WTC11 (cell line): ENCODE measurements around the gene INHBB. TPM values are rescaled to one million over a fixed set of nuclear protein-coding genes. Genes with fewer than 3 reads are reported as not detected.

ENCODE experiments used
- ATAC-seq: fragments of 200-7000 bp; cut with Tn5 transposase; 2 replicates; pipeline ENCODE4 v1.10.0; 2021; ENCODE audit warnings: mild to moderate bottlenecking, moderate library complexity
- CTCF ChIA-PET: fragments of 300-600 bp; sonication (Branson Sonifier 250); formaldehyde crosslinking; loops from one replicate; lab custom pipeline; 2021; ENCODE audit warnings: antibody characterized with exemption; lab: Charles Lee
- POLR2A ChIA-PET: fragments of 350-600 bp; sonication (Branson Sonifier 250); formaldehyde crosslinking; loops from one replicate; lab custom pipeline; 2021; ENCODE audit warnings: antibody characterized with exemption; lab: Charles Lee
- DNase-seq: peaks from one replicate; pipeline ENCODE4 v3.0.0; 2021; ENCODE audit warnings: low spot score
- H3K27ac Mint-ChIP-seq: 2 replicates; pipeline ENCODE4 v1.8.0; 2021; ENCODE audit warnings: mixed read lengths
- H3K27me3 Mint-ChIP-seq: 2 replicates; pipeline ENCODE4 v1.8.0; 2021; ENCODE audit warnings: low read depth, mild to moderate bottlenecking, moderate library complexity, mixed read lengths
- H3K36me3 Mint-ChIP-seq: 2 replicates; pipeline ENCODE4 v1.8.0; 2021; ENCODE audit warnings: mixed read lengths
- H3K4me1 Mint-ChIP-seq: 2 replicates; pipeline ENCODE4 v1.8.0; 2022; ENCODE audit warnings: mixed read lengths
- H3K4me3 Mint-ChIP-seq: 2 replicates; pipeline ENCODE4 v1.8.0; 2021; ENCODE audit warnings: mild to moderate bottlenecking, moderate library complexity, mixed read lengths
- H3K9me3 Mint-ChIP-seq: 2 replicates; pipeline ENCODE4 v1.8.0; 2021; ENCODE audit warnings: mixed read lengths
- FOXJ3 ChIP-seq: sonication (generic); formaldehyde crosslinking; IDR thresholded peaks from 2 replicates; pipeline ENCODE4 v1.9.0; 2021; ENCODE audit warnings: missing genetic modification reagents, mild to moderate bottlenecking, borderline replicate concordance
- NR2C2 ChIP-seq: sonication (generic); formaldehyde crosslinking; IDR thresholded peaks from 2 replicates; pipeline ENCODE4 v1.8.0; 2022; ENCODE audit warnings: mild to moderate bottlenecking, missing genetic modification reagents
- SMAD4 ChIP-seq: sonication (generic); formaldehyde crosslinking; IDR thresholded peaks from 2 replicates; pipeline ENCODE4 v1.8.0; 2022; ENCODE audit warnings: mild to moderate bottlenecking, missing genetic modification reagents
- ZNF219 ChIP-seq: sonication (generic); formaldehyde crosslinking; IDR thresholded peaks from 2 replicates; pipeline ENCODE4 v1.8.0; 2023; ENCODE audit warnings: missing genetic modification reagents, mild to moderate bottlenecking, borderline replicate concordance
- total RNA-seq: library from RNA; stranded (reverse); gene quantifications from 3 replicates; pipeline ENCODE4 v1.2.3, GENCODE V29; 2021
- TF ChIP-seq, protein P1 (sequence below): sonication (generic); formaldehyde crosslinking; IDR thresholded peaks from 2 replicates; pipeline ENCODE4 v1.8.0; 2023; ENCODE audit warnings: missing genetic modification reagents, mild to moderate bottlenecking, borderline replicate concordance
- TF ChIP-seq, protein P2 (sequence below): sonication (generic); formaldehyde crosslinking; IDR thresholded peaks from 2 replicates; pipeline ENCODE4 v1.8.1; 2023; ENCODE audit warnings: mild to moderate bottlenecking, moderate library complexity, missing genetic modification reagents
- TF ChIP-seq, protein P3 (sequence below): fragments of 250-450 bp; sonication (Bioruptor Pico); IDR thresholded peaks from 2 replicates; pipeline ENCODE4 v1.9.0; 2021; ENCODE audit warnings: mild to moderate bottlenecking, borderline replicate concordance
- TF ChIP-seq, protein P4 (sequence below): sonication (generic); formaldehyde crosslinking; IDR thresholded peaks from 2 replicates; pipeline ENCODE4 v1.8.0; 2022; ENCODE audit warnings: mild to moderate bottlenecking, missing genetic modification reagents
- TF ChIP-seq, protein P5 (sequence below): sonication (generic); formaldehyde crosslinking; IDR thresholded peaks from 2 replicates; pipeline ENCODE4 v1.8.0; 2022; ENCODE audit warnings: mild to moderate bottlenecking, missing genetic modification reagents
- TF ChIP-seq, protein P6 (sequence below): sonication (generic); formaldehyde crosslinking; IDR thresholded peaks from 2 replicates; pipeline ENCODE4 v1.8.1; 2023; ENCODE audit warnings: mild to moderate bottlenecking, missing genetic modification reagents
- TF ChIP-seq, protein P7 (sequence below): sonication (generic); formaldehyde crosslinking; IDR thresholded peaks from 2 replicates; pipeline ENCODE4 v1.8.0; 2022; ENCODE audit warnings: missing genetic modification reagents
- TF ChIP-seq, protein P8 (sequence below): sonication (generic); formaldehyde crosslinking; IDR thresholded peaks from 2 replicates; pipeline ENCODE4 v1.8.0; 2022; ENCODE audit warnings: mild to moderate bottlenecking, missing genetic modification reagents
- TF ChIP-seq, protein P9 (sequence below): sonication (generic); formaldehyde crosslinking; conservative IDR thresholded peaks from 2 replicates; pipeline ENCODE4 v1.8.1; 2022; ENCODE audit warnings: mild to moderate bottlenecking, missing genetic modification reagents

The INHBB gene
- total RNA-seq, 1 experiment from 2014 or later: 0.26 TPM

DNA sequence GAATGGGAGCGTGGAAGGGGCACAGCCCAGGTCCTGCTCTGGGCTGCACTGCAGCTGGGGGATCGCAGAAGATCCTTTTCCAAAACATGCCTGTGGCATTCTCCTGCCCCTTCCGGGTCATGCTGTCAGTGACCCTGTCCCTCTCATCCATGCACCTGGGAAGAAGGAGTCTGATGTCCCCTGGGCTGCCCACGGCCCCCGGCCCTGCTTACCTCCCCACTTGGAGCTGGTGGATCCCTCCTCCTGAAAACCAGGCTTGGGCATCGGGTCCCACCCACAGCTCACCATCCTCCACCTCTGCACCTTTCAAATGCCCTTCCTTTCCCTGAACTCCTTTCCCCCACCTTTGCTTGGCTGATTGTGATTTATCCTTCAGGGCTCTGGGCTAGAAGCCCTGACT lies 11.8 kb downstream of the INHBB start:
- ChIA-PET POLR2A (no interaction called here), CTCF (interaction anchor here (1.1 to 2.5 kb wide), 6 partner anchors 10 to 679 kb away, joined by 3 to 10 read pairs (median 6); partner anchors contain the start of gene TMEM177)
- Mint-ChIP-seq H3K9me3 (no peaks in the 10 kb centered on the region), H3K27ac (no peak overlapping the region), H3K4me3 (no peak overlapping the region), H3K4me1 (peaks cover 10% of the 10 kb centered on the region), H3K27me3 (peaks cover 8% of the 10 kb centered on the region), H3K36me3 (no peaks in the 10 kb centered on the region)
- TF ChIP-seq, protein P1, sequence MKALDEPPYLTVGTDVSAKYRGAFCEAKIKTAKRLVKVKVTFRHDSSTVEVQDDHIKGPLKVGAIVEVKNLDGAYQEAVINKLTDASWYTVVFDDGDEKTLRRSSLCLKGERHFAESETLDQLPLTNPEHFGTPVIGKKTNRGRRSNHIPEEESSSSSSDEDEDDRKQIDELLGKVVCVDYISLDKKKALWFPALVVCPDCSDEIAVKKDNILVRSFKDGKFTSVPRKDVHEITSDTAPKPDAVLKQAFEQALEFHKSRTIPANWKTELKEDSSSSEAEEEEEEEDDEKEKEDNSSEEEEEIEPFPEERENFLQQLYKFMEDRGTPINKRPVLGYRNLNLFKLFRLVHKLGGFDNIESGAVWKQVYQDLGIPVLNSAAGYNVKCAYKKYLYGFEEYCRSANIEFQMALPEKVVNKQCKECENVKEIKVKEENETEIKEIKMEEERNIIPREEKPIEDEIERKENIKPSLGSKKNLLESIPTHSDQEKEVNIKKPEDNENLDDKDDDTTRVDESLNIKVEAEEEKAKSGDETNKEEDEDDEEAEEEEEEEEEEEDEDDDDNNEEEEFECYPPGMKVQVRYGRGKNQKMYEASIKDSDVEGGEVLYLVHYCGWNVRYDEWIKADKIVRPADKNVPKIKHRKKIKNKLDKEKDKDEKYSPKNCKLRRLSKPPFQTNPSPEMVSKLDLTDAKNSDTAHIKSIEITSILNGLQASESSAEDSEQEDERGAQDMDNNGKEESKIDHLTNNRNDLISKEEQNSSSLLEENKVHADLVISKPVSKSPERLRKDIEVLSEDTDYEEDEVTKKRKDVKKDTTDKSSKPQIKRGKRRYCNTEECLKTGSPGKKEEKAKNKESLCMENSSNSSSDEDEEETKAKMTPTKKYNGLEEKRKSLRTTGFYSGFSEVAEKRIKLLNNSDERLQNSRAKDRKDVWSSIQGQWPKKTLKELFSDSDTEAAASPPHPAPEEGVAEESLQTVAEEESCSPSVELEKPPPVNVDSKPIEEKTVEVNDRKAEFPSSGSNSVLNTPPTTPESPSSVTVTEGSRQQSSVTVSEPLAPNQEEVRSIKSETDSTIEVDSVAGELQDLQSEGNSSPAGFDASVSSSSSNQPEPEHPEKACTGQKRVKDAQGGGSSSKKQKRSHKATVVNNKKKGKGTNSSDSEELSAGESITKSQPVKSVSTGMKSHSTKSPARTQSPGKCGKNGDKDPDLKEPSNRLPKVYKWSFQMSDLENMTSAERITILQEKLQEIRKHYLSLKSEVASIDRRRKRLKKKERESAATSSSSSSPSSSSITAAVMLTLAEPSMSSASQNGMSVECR: no peak
- TF ChIP-seq, protein P2, sequence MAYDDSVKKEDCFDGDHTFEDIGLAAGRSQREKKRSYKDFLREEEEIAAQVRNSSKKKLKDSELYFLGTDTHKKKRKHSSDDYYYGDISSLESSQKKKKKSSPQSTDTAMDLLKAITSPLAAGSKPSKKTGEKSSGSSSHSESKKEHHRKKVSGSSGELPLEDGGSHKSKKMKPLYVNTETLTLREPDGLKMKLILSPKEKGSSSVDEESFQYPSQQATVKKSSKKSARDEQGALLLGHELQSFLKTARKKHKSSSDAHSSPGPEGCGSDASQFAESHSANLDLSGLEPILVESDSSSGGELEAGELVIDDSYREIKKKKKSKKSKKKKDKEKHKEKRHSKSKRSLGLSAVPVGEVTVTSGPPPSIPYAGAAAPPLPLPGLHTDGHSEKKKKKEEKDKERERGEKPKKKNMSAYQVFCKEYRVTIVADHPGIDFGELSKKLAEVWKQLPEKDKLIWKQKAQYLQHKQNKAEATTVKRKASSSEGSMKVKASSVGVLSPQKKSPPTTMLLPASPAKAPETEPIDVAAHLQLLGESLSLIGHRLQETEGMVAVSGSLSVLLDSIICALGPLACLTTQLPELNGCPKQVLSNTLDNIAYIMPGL (CRISPR knock-in tag): no peak
- TF ChIP-seq, protein P3, sequence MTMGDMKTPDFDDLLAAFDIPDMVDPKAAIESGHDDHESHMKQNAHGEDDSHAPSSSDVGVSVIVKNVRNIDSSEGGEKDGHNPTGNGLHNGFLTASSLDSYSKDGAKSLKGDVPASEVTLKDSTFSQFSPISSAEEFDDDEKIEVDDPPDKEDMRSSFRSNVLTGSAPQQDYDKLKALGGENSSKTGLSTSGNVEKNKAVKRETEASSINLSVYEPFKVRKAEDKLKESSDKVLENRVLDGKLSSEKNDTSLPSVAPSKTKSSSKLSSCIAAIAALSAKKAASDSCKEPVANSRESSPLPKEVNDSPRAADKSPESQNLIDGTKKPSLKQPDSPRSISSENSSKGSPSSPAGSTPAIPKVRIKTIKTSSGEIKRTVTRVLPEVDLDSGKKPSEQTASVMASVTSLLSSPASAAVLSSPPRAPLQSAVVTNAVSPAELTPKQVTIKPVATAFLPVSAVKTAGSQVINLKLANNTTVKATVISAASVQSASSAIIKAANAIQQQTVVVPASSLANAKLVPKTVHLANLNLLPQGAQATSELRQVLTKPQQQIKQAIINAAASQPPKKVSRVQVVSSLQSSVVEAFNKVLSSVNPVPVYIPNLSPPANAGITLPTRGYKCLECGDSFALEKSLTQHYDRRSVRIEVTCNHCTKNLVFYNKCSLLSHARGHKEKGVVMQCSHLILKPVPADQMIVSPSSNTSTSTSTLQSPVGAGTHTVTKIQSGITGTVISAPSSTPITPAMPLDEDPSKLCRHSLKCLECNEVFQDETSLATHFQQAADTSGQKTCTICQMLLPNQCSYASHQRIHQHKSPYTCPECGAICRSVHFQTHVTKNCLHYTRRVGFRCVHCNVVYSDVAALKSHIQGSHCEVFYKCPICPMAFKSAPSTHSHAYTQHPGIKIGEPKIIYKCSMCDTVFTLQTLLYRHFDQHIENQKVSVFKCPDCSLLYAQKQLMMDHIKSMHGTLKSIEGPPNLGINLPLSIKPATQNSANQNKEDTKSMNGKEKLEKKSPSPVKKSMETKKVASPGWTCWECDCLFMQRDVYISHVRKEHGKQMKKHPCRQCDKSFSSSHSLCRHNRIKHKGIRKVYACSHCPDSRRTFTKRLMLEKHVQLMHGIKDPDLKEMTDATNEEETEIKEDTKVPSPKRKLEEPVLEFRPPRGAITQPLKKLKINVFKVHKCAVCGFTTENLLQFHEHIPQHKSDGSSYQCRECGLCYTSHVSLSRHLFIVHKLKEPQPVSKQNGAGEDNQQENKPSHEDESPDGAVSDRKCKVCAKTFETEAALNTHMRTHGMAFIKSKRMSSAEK (CRISPR knock-in tag): no peak
- TF ChIP-seq, protein P4, sequence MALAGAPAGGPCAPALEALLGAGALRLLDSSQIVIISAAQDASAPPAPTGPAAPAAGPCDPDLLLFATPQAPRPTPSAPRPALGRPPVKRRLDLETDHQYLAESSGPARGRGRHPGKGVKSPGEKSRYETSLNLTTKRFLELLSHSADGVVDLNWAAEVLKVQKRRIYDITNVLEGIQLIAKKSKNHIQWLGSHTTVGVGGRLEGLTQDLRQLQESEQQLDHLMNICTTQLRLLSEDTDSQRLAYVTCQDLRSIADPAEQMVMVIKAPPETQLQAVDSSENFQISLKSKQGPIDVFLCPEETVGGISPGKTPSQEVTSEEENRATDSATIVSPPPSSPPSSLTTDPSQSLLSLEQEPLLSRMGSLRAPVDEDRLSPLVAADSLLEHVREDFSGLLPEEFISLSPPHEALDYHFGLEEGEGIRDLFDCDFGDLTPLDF (CRISPR knock-in tag): no peak
- no peak for TF ChIP-seq NR2C2
- TF ChIP-seq, protein P5, sequence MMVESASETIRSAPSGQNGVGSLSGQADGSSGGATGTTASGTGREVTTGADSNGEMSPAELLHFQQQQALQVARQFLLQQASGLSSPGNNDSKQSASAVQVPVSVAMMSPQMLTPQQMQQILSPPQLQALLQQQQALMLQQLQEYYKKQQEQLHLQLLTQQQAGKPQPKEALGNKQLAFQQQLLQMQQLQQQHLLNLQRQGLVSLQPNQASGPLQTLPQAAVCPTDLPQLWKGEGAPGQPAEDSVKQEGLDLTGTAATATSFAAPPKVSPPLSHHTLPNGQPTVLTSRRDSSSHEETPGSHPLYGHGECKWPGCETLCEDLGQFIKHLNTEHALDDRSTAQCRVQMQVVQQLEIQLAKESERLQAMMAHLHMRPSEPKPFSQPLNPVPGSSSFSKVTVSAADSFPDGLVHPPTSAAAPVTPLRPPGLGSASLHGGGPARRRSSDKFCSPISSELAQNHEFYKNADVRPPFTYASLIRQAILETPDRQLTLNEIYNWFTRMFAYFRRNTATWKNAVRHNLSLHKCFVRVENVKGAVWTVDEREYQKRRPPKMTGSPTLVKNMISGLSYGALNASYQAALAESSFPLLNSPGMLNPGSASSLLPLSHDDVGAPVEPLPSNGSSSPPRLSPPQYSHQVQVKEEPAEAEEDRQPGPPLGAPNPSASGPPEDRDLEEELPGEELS (CRISPR knock-in tag): no peak
- no peak for TF ChIP-seq ZNF219 (CRISPR knock-in tag)
- TF ChIP-seq, protein P6, sequence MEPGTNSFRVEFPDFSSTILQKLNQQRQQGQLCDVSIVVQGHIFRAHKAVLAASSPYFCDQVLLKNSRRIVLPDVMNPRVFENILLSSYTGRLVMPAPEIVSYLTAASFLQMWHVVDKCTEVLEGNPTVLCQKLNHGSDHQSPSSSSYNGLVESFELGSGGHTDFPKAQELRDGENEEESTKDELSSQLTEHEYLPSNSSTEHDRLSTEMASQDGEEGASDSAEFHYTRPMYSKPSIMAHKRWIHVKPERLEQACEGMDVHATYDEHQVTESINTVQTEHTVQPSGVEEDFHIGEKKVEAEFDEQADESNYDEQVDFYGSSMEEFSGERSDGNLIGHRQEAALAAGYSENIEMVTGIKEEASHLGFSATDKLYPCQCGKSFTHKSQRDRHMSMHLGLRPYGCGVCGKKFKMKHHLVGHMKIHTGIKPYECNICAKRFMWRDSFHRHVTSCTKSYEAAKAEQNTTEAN: no peak
- TF ChIP-seq, protein P7, sequence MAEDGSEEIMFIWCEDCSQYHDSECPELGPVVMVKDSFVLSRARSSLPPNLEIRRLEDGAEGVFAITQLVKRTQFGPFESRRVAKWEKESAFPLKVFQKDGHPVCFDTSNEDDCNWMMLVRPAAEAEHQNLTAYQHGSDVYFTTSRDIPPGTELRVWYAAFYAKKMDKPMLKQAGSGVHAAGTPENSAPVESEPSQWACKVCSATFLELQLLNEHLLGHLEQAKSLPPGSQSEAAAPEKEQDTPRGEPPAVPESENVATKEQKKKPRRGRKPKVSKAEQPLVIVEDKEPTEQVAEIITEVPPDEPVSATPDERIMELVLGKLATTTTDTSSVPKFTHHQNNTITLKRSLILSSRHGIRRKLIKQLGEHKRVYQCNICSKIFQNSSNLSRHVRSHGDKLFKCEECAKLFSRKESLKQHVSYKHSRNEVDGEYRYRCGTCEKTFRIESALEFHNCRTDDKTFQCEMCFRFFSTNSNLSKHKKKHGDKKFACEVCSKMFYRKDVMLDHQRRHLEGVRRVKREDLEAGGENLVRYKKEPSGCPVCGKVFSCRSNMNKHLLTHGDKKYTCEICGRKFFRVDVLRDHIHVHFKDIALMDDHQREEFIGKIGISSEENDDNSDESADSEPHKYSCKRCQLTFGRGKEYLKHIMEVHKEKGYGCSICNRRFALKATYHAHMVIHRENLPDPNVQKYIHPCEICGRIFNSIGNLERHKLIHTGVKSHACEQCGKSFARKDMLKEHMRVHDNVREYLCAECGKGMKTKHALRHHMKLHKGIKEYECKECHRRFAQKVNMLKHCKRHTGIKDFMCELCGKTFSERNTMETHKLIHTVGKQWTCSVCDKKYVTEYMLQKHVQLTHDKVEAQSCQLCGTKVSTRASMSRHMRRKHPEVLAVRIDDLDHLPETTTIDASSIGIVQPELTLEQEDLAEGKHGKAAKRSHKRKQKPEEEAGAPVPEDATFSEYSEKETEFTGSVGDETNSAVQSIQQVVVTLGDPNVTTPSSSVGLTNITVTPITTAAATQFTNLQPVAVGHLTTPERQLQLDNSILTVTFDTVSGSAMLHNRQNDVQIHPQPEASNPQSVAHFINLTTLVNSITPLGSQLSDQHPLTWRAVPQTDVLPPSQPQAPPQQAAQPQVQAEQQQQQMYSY (CRISPR knock-in tag): no peak
- TF ChIP-seq, protein P8, sequence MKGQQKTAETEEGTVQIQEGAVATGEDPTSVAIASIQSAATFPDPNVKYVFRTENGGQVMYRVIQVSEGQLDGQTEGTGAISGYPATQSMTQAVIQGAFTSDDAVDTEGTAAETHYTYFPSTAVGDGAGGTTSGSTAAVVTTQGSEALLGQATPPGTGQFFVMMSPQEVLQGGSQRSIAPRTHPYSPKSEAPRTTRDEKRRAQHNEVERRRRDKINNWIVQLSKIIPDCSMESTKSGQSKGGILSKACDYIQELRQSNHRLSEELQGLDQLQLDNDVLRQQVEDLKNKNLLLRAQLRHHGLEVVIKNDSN (CRISPR knock-in tag): no peak
- TF ChIP-seq, protein P9, sequence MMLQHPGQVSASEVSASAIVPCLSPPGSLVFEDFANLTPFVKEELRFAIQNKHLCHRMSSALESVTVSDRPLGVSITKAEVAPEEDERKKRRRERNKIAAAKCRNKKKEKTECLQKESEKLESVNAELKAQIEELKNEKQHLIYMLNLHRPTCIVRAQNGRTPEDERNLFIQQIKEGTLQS (CRISPR knock-in tag): no peak
- TF ChIP-seq SMAD4 (CRISPR knock-in tag): no peak
- no peak for TF ChIP-seq FOXJ3 (CRISPR knock-in tag)
- ATAC-seq (no peak), DNase-seq (no peak)
